GM21360 (cell line): ENCODE measurements around the gene ABCA1.

ENCODE experiments used
- ATAC-seq: cut with Tn5 transposase; IDR thresholded peaks from one replicate; pipeline ENCODE4 v1.9.1; 2021; ENCODE audit warnings: mild to moderate bottlenecking, moderate library complexity; ENCODE audit not compliant: unreplicated experiment

The ABCA1 gene

DNA sequence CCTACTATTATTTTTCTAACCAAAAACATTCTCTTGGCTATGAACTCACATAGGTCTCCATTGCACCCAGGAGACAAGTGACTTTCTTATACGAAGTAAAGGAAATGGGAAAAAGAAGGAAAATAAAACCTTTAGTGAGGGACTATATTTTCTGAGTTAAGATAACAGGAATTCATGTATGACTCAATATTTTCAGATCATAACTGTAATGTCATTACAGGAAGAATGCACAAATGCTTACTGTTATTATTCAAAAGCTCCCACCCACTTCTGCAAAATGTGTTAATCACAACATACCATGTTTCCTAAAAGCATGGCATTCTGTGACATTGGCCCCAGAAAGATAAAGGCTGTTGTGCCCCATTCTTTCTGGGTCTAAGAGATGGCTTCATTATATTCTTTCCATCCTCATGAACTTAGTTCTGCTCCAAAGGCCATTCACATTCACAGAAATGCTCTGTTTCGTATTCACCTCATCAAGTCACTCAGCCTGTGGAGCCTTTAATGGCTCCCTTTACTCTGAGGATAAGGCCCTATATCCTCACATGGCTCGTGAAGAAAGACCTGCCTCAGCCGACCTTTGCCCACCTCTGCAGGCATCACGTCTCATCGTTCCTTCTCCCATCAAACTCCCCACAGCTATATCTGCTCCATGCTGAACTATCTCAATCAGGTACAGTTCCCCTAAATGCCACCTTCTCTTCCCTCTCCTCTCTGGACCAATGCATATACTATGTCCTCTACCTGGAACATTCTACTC, 77.0 kb downstream of the ABCA1 start:
- ATAC-seq: no peak

DNA sequence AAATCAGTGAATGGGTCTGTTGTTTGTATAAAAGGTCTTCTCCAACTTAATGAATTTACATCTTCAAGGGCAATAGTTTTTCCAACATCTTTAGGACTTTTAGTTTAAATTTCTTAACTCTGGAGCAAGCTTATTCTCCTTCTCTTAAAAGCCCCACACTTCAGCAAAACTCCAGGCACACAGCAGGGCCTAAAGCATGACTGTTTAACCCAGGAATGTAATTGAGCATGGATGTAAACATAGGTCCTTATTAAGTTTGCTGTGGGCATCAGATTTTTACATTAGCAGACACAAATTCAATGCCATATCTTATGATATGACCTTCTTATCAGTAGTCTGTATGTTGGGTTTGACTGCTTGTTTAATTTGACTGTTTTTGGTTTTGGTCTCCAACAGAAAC, 78.9 kb downstream of the ABCA1 start:
- ATAC-seq: no peak

DNA sequence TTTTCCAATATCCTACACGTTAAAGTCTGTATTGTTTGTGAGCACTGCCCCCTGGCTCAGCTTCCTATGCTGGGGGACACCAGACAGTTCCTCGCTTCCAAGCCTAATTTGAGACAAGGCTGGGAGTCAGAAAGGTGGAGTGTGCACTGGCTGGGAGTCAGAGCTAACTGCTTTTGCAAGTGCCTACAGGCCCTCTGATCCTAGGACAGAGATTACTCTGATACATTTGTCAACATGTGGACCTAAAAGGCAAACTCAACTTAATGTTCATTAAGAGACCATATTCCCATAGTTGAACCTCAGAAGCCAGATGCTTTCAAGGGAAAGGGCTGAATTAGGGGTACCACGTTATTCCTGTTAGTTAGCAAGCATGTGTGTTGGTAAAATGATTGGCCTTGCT, 83.2 kb downstream of the ABCA1 start:
- ATAC-seq: no peak

DNA sequence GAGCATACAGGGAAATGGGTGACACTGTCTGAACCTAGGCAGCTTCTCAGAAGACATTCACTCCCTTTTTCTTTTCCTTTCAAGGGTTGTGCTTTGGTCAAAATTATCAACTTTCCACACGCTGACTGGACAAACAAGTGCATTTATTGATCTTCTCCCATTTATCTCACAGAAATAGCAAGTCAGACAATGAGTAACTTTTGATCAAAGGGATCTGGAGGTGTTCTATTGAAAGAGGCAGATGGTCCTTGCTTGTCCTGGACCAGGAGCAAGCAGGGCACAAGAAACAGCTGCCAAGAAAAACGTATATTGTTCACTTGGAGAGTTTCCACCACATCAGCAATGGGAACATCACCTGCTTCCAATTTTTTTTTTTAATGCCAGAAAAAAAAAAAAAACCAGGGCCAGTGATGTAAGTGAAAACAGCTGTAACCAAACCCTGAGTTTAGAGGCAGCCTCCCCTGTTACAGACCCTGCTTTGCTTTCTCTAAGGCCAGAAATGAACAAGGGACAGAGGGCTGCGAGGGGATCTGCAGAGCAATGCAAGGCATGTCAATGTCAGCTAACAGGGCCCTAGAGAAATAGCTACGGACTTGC, 84.2 kb downstream of the ABCA1 start:
- ATAC-seq: no peak

DNA sequence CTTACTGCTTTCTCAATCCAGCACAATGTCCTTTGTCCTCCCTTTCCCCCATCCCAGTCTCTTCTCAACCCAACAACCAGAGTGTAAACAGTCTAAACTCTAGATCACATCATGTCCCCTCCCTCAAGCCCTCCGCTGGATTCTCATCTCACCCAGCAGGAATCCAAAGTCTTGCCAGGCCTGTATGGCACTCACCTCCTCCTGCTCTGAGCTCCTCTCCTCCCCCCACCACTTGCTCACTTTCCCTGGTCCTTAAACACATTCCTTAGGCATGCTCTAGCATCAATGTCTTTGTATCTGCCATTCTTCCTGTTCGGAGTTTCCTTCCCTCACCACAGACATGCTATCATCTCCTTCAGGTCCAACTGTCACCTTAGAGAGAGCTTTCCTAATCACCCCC, 85.3 kb downstream of the ABCA1 start:
- no peak for ATAC-seq

DNA sequence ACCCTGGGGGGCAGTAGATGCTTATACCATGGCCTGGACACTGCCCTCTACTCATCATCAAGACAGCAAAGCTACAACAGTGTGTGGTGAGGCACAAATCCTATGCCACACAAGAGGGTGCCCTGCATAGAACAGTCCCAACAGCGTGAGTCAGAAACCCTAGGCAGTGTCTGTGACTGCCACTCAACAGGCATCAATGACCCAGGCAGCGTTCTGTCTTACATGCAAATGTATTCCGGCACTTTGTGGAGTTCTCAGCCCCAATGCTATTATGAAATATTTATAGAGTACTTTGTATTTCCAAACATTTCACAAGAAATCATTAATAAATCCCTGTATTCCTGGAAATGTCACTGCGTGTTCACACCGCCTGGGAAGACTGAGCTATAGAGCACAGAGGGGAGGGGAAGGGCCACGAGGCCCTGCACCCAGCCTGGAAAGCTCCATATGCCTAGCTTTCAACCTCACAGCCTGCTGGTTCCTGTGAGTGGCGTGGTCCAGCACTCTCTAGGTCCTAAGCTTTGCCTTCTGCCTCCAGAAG, 86.3 kb downstream of the ABCA1 start:
- no peak for ATAC-seq

DNA sequence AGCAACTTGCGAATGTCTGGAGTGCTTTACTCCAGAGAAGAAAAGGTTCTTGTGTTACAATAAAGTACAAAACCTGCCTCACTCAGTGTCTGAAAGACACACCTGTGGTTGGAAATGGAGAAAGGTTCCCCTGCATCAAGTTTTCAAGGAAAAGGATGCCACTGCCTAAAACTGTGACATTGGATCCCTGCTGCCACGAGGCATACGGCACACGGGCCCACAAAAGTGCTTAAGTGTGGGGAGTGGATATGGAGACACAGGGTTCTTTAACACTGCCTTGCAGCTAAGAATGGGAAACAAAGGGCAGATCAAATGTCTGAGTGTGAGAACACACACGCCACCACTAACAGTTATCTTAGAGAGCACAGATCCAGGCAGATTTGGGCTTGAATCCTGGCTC, 89.0 kb downstream of the ABCA1 start:
- ATAC-seq: no peak

DNA sequence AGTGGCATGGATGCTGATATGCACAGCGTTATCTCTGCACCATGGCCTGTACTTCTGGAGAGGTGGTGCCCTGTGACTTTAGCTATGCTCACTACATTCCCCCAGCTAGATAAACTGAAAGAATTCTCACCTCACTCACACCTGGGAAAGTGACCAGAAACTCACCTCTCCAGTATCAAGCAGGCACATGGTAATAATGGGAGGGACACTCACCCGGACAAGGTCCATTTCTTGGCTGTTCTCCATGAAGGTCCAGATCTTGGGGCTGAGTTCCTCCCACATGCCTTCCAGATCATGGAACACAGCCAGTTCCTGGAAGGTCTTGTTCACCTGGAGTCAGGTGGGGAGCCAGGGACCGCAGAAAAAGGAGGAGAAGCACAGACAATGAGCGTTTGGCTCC, 91.2 kb downstream of the ABCA1 start:
- ATAC-seq: no peak

DNA sequence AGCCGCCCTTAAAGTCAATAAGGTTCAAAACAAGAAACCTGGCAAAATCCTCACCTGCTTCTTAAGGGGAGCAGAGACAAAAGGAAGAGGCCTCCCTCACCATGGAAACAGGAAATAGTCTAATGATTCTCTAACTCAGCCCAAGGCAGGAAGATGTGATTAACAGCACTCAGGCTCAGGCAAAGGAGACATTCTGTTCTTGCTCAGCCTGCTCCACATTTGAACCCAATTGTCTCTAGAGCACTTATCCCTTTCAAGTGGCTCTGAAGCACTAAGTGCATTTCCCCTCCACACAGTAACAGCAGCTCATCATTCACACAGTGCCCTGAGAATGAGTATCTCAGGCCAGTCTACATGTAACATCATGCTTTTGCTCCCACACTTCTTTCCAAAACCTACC, 91.7 kb downstream of the ABCA1 start:
- no peak for ATAC-seq

DNA sequence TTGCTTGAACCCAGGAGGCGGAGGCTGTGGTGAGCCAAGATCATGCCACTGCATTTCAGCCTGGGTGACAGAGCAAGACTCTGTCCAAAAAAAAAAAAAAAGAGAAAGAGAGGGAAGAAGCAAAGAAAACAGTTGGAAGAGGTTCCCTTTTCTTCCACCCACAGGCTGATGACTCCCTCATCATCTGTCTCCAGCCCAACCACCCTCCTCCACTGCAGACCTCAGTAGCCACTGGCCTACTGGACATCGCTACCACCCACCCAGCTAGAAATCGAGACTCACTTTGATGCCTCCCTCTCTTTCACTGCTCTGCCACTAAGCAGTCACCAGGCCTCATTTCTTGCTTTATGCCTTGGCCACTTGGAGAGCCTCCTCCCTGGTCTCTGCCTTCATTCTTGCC, 92.8 kb downstream of the ABCA1 start:
- no peak for ATAC-seq

DNA sequence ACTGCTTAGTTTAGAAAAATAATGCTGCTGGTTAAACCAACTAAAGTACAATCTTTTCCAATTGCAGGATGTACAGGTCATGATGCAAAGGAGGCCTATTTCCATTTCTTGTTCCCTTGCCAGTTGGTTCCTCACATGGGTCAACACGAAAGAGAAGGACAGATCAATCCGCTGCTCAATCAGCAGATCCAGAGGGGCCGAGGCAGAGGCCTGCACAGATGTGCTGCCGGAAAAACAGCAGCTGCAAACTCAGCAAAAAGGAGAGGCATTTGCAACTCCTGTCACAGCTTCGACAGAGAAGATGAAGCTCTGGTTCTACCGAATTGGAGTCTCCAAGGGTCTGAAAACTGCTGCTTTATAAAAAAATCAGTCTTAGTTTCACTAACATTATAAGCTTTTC, 94.3 kb downstream of the ABCA1 start:
- no peak for ATAC-seq

DNA sequence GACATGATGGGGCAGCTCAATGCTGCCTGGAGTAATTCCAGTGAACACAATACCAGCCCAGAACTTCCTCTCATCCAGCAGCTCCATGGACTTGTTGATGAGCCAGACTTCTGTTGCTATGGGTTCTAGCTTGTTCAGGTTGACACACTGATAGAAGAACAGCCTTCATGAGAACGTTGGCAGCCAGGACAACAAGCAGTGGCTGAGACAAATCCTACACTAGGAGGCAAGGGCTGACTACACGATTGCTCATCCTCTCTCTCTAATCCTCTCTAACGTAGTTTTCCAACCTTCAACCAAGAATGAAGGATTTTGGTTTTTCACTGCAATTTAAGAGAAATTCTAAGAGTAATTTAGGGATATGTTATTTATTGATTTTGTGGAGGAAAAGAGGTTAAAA, 96.3 kb downstream of the ABCA1 start:
- no peak for ATAC-seq

DNA sequence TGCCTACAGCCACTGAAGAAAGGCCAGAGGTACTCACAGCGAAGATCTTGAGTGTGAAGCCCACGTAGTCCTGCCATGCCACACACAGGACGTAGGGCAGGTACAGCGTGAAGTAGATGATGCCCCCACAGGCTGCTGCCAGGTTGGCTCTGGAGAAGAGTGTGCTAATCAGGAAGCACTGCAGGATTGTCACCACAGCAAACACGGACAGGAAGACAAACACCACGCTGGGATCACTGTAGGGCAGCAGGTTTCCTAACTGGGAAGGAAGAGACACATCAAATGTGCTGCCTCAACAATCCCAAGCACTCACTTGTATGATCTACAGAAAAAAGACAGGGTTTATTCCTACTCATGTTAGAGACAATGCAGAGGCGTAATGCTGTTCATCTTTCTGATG, 101.0 kb downstream of the ABCA1 start:
- ATAC-seq: no peak

DNA sequence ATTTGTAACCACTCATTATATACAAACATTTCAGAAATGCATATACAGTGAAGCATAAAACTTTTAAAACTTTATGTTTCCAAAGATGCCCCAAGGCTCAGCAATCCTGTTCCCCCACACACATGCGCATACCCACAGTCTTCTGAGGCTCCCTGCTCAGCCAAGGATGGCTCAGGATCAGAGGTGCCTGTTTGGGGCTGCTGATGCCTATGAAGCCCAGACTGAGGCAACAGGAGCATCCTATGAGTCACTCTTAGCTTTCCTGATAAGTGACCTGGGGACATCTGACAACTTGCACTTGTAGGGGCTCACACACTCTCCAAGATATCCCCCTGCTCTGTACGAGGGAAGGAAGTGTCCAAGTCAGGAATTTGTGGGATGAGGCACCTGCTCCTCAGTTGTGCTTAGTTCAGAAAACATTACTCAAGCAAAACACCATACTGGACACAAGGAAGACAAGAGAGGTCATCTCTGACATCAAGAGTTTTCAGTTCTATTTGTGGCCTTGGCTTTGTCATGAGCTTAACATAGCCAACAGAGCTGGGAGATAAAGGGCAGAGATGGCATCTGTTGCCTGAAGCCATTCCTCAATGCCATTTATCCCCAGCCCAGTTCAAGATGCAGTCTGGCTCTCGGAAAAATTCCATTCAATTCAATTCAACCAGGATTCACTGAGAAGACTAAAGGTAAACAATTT, 101.7 kb downstream of the ABCA1 start:
- ATAC-seq: no peak

DNA sequence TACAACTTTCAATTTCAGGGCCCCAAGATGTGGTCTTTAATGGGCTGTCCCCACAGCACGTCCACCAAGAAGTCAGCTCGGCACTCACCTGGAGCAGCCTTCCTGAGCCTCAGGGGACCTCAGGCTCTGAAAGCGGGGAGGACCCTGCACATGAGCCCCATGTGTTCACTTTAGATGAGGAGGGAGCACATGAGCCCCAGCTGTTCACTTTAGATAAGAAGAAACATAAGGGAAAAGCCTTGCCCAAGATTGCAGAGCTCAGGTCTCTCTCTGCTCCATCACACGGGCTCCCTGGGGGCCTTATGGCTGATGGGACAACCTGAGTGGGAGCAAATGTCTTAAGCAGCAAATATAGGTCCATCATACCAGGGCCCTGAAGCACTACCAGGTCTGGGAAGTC, 107.6 kb downstream of the ABCA1 start:
- no peak for ATAC-seq

DNA sequence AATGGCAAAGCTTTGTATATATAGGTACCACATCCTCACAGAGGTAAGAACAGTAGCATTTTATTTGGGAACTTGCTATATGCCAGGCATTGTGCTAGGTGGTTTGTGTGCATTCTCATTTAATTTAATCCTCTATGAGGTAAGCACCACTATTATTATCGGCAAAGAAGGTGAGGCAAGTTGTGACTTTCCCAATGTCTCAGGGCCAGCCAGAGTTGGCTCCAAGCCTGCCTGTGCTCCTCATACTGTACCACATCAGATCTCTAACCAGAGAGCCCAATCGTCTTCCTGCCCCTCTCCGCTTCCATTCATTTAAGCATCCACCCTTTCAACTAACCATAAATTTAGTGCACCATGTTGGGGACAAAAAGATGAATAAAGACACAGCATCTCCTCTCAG, 108.9 kb downstream of the ABCA1 start:
- ATAC-seq: no peak

DNA sequence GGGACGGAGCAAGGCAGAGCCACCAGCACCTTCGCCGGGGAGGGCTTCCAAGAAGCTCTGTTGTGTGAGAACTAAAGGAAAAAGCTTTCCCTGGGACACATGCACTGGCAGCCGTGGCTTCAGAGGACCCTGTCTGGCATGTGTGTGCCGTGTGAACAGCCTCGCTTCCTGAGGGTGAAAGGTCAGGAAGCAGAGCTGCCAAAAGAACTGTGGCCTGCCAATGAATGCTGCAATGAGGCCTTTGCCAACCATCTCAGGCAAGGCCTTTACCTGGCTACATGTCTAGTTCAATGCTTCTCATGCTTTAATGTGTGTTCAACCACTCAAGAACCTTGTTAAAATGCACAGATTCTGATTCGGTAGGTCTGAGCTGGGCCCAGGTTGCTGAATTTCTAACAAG, 110.5 kb downstream of the ABCA1 start:
- ATAC-seq: no peak

DNA sequence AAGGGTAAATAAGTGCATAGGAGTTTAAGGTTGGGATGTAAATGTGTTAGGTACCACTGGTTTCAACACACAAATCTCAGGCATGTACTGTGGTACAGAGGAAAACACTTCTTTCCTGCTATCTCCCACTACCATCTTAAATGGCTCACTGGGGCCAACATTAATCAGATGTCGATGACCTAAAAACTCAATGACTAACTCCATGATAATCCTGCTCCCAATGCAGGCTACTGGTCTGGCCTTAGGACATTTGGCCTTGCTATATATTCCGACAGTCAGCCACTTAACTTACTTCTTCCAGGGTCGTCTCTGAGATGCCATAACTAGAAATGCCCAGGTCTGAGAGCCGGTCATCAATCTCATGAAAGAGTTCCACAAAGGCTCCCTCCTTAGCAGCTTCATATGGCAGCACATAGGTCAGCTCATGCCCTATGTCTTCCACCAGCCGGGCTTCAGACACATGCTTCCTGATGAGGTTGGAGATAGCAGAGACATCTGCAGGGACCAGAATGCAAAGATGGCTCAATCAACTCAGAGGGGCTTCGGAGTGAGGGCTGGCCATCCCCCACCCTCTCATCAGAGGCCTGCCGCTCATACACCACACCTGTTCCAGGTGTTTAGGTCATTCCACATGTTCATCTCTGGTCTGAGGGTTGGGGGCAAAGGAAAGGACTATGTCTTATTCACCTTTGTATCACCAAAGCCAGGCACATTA, 111.9 kb downstream of the ABCA1 start:
- ATAC-seq: no peak

DNA sequence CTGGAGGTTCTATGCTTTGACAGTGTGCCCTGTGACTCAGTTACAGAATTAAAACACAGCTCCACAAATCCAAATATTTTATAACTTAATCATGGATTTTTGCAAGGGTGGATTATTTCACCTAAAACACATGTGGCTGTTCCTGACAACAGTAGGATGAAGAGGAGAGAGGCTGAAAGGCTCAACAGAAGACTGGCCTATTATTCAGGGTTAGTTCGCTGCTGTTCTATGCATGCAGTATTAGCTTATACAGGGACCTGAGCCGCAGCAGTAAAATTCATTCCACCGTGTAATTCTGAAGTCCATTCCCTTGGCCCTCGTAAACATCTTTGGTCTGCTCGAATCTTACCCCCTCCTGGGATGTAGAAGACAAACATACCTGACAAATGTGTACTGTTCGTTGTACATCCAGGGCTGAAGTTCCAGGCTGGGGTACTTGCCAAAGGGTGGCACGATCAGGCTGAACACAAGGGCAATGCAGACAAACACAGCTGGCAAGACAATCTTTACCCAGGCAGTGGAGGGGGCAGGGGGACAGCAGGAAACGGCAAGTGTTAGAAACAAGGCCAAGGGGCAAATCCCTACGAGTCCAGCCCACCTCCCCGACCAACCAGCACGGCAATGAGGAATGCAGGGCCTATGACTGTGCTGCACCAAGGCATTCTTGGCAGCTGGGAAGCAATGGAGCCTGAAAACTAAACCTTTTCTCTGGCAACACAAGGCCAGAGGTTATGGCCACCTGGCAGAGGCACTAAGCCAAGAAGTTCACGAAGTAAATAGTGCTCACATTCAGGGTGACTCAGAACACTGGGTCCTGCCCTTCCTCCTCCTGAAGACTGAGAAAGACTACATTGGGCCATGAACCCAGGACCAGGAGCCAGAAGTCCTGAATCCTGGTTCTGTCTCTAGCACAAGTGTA, 117.3 kb downstream of the ABCA1 start:
- no peak for ATAC-seq

DNA sequence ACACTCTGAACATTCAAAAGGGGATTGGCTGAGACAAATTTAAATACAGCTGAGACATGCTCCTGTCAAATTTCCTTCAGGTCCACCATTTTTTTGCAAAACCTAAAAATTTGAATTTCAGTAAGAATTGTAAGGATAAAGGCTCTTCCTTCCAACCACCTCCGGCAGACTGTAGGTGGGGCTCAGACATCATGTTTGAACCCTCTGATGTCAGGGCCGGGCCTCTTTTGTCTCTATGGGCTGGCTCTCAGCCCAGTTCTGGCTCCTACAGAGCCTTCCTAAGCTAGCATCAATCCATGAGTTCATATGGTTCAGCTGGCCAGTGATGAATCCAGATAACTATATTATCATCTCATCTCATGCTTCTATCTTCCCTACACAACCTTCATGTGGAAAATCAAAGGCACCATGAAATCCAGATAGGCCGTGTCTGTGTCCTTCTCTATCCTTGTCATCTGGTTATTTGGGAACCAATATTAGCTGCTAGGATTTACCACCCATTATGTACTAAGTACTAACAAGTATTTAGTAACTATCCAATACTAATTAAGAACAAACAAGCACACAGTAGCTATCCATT, 119.8 kb downstream of the ABCA1 start:
- no peak for ATAC-seq
